HepG2 (cell line): ENCODE measurements around the gene DPH7.

Experiments
- CTCF ChIP-seq: sonication (generic); formaldehyde crosslinking; IDR thresholded peaks from 2 replicates; pipeline ENCODE4 v1.5.0; 2020; ENCODE audit warnings: mild to moderate bottlenecking, missing genetic modification reagents, moderate library complexity
- E2F5 ChIP-seq: sonication (generic); formaldehyde crosslinking; conservative IDR thresholded peaks from 2 replicates; pipeline ENCODE4 v1.4.0; 2020; ENCODE audit warnings: missing genetic modification reagents
- PHF5A ChIP-seq: IDR thresholded peaks from one replicate; pipeline ENCODE4 v1.6.1; 2018; ENCODE audit warnings: low read depth, missing genetic modification reagents; ENCODE audit not compliant: unreplicated experiment
- TCF7 ChIP-seq: sonication (generic); IDR thresholded peaks from 2 replicates; pipeline ENCODE4 v1.6.1; 2016; ENCODE audit warnings: antibody characterized with exemption, low read depth
- ZNF644 ChIP-seq: IDR thresholded peaks from 2 replicates; pipeline ENCODE4 v1.6.1; 2016; ENCODE audit warnings: low read depth

GRCh38 chr9:137592767-137593166, 14.0 kb upstream of the DPH7 start:
- TF ChIP-seq PHF5A (CRISPR knock-in tag) (no peak), TCF7 (no peak), ZNF644 (CRISPR knock-in tag) (no peak), CTCF (CRISPR knock-in tag) (no peak), E2F5 (CRISPR knock-in tag) (no peak)
